Thyroid gland (tissue), 4 donors: ENCODE measurements around the gene PRDX5.

Source experiments
- CTCF ChIP-seq, 6 experiments: fragments of 200-600 bp in 3 of 6; fragments of 450-650 bp in 3 of 6; sonication (generic) in 3 of 6; IDR thresholded peaks; one replicate each; pipeline ENCODE4 v1.5.1; 2016 to 2019; ENCODE audit warnings: antibody characterized with exemption in 6 of 6, mild to moderate bottlenecking in 2 of 6, inconsistent platforms in 1 of 6, moderate library complexity in 1 of 6
- POLR2A ChIP-seq, 2 donors: fragments of 450-650 bp; IDR thresholded peaks; one replicate each; pipeline ENCODE4 v1.6.1; 2017; ENCODE audit warnings: antibody characterized with exemption in 2 of 2, mild to moderate bottlenecking in 2 of 2, moderate library complexity in 1 of 2

- no peak for TF ChIP-seq CTCF (IDR thresholded peaks at IDR 0.05)
- no peak for TF ChIP-seq POLR2A (IDR thresholded peaks at IDR 0.05)
Observed at GRCh38 chr11:64327375-64327774, 9.5 kb downstream of the PRDX5 start.
